Epithelial cell of proximal tubule (primary cell): ENCODE results near the gene APH1B. TPM values are rescaled to one million over a fixed set of nuclear protein-coding genes. Genes with fewer than 3 reads are reported as not detected.

ENCODE experiments used
- DNase-seq: peaks from one replicate; pipeline ENCODE4 v3.0.0-alpha.2; 2011; ENCODE audit warnings: low read depth
- H3K4me3 ChIP-seq: 2 replicates; pipeline ENCODE4 v1.5.1; 2011; ENCODE audit warnings: low read depth, mild to moderate bottlenecking, low read length
- CTCF ChIP-seq: conservative IDR thresholded peaks from 2 replicates; pipeline ENCODE4 v1.5.1; 2012; ENCODE audit warnings: low read depth, mild to moderate bottlenecking, low read length
- total RNA-seq: library from RNA; depleted of rRNA; stranded (reverse); fragments of >200 nt; gene quantifications from 2 replicates; pipeline ENCODE4 v1.2.3, GENCODE V29; 2015

Gene APH1B
- total RNA-seq, 1 donor from 2014 or later, result 3.9 TPM

GRCh38 chr15:63349156-63349555, 71.8 kb downstream of the APH1B start:
- TF ChIP-seq CTCF, result no peak
- H3K4me3 ChIP-seq, result no peak overlapping the region
- DNase-seq, result no peak

- no peak overlapping the region for H3K4me3 ChIP-seq
- DNase-seq, result no peak
- TF ChIP-seq CTCF, result no peak
These were observed 72.2 kb downstream of the APH1B start for GRCh38 chr15:63349621-63350020.

GRCh38 chr15:63350178-63350621, 72.8 kb downstream of the APH1B start:
- no peak for DNase-seq
- no peak for TF ChIP-seq CTCF
- no peak overlapping the region for H3K4me3 ChIP-seq

GRCh38 chr15:63351170-63351569, 73.8 kb downstream of the APH1B start:
- no peak for TF ChIP-seq CTCF
- no peak overlapping the region for H3K4me3 ChIP-seq
- no peak for DNase-seq

- DNase-seq, result no peak
- TF ChIP-seq CTCF, result no peak
- no peak overlapping the region for H3K4me3 ChIP-seq
These were observed 75.4 kb downstream of the APH1B start for GRCh38 chr15:63352808-63353207.

GRCh38 chr15:63353261-63353660, 75.9 kb downstream of the APH1B start:
- no peak overlapping the region for H3K4me3 ChIP-seq
- DNase-seq, result no peak

More at GRCh38 chr15:63353261-63353660, 75.9 kb downstream of the APH1B start:
- no peak for TF ChIP-seq CTCF
